ENCODE data around the gene SLC35F3. TPM values are rescaled to one million over a fixed set of nuclear protein-coding genes. Genes with fewer than 3 reads are reported as not detected.
A peak's percentile ranks its signal among the peaks of the same experiment; 100 is the strongest.

SLC35F3 gene
- polyA plus RNA-seq, 1 donor (not counting 4 experiments of a cell fraction or from before 2014, with no cell fraction given), result 13.8 TPM

- FAIRE-seq (peak; percentile 97), DNase-seq (ENCODE audit: low read depth, low spot score) (peak; percentile 95)
- Histone ChIP-seq H3K9me3 (ENCODE audit: control insufficient read depth, low read depth, low read length) (no peaks in the 10 kb centered on the region), H3K4me1 (ENCODE audit: control insufficient read depth, extremely low read depth, insufficient read depth, low read length) (peaks cover 29% of the 10 kb centered on the region), H3K4me2 (ENCODE audit: control insufficient read depth, extremely low read depth, insufficient read depth, low read depth, low read length) (peak overlapping the region; percentile 55), H2AFZ (ENCODE audit: control insufficient read depth, low read length) (no peak overlapping the region), H3K79me2 (ENCODE audit: control insufficient read depth, insufficient read depth, low read length) (peaks cover 8% of the 10 kb centered on the region), H4K20me1 (ENCODE audit: control insufficient read depth, extremely low read depth, insufficient read depth, low read length) (no peaks in the 10 kb centered on the region), H3K4me3 (ENCODE audit: control insufficient read depth in 2 of 3, extremely low read depth in 1 of 3, insufficient read depth in 2 of 3, low read depth in 1 of 3, low read length in 3 of 3) (no peak overlapping the region), H3K9me1 (ENCODE audit: control insufficient read depth, extremely low read depth, insufficient read depth, low read length) (no peaks in the 10 kb centered on the region), H3K27ac (ENCODE audit: control insufficient read depth, insufficient read depth, low read length) (peak overlapping the region; percentile 83), H3K9ac (ENCODE audit: control insufficient read depth, extremely low read depth, insufficient read depth, low read length) (peak overlapping the region; percentile 31), H3K36me3 (ENCODE audit: control insufficient read depth in 2 of 2, extremely low read depth in 1 of 2, insufficient read depth in 2 of 2, low read length in 2 of 2) (no peaks in the 10 kb centered on the region), H3K27me3 (ENCODE audit: control insufficient read depth, extremely low read depth, insufficient read depth, low read length) (no peaks in the 10 kb centered on the region)
- dilution Hi-C loops (cut with MboI; ENCODE audit: extremely low pct_ligation_motif_present, low sequenced_read_pairs), result no loop called here
- TF ChIP-seq CTCF (optimal IDR thresholded peaks at IDR 0.05 in 1 of 3, IDR thresholded peaks at IDR 0.05 in 1 of 3, conservative IDR thresholded peaks at IDR 0.05 in 1 of 3; ENCODE audit: extremely low read depth in 1 of 3, insufficient read depth in 2 of 3, low read length in 3 of 3) (no peak), EZH2 (IDR thresholded peaks at IDR 0.05; ENCODE audit: low read length) (no peak)
Observed at GRCh38 chr1:233993651-233994050, 89.2 kb downstream of the SLC35F3 start.

- Histone ChIP-seq H3K9me3 (ENCODE audit: control insufficient read depth, low read depth, low read length) (no peaks in the 10 kb centered on the region), H2AFZ (ENCODE audit: control insufficient read depth, low read length) (no peak overlapping the region), H3K9me1 (ENCODE audit: control insufficient read depth, extremely low read depth, insufficient read depth, low read length) (no peaks in the 10 kb centered on the region), H3K36me3 (ENCODE audit: control insufficient read depth in 2 of 2, extremely low read depth in 1 of 2, insufficient read depth in 2 of 2, low read length in 2 of 2) (no peaks in the 10 kb centered on the region), H3K79me2 (ENCODE audit: control insufficient read depth, insufficient read depth, low read length) (peaks cover 8% of the 10 kb centered on the region), H3K4me1 (ENCODE audit: control insufficient read depth, extremely low read depth, insufficient read depth, low read length) (peaks cover 33% of the 10 kb centered on the region), H3K4me2 (ENCODE audit: control insufficient read depth, extremely low read depth, insufficient read depth, low read depth, low read length) (peak overlapping the region; percentile 55), H3K9ac (ENCODE audit: control insufficient read depth, extremely low read depth, insufficient read depth, low read length) (peak overlapping the region; percentile 31), H3K4me3 (ENCODE audit: control insufficient read depth in 2 of 3, extremely low read depth in 1 of 3, insufficient read depth in 2 of 3, low read depth in 1 of 3, low read length in 3 of 3) (no peak overlapping the region), H4K20me1 (ENCODE audit: control insufficient read depth, extremely low read depth, insufficient read depth, low read length) (no peaks in the 10 kb centered on the region), H3K27ac (ENCODE audit: control insufficient read depth, insufficient read depth, low read length) (peak overlapping the region; percentile 83), H3K27me3 (ENCODE audit: control insufficient read depth, extremely low read depth, insufficient read depth, low read length) (no peaks in the 10 kb centered on the region)
- TF ChIP-seq EZH2 (IDR thresholded peaks at IDR 0.05; ENCODE audit: low read length), result no peak
- TF ChIP-seq CTCF (optimal IDR thresholded peaks at IDR 0.05 in 1 of 3, IDR thresholded peaks at IDR 0.05 in 1 of 3, conservative IDR thresholded peaks at IDR 0.05 in 1 of 3; ENCODE audit: extremely low read depth in 1 of 3, insufficient read depth in 2 of 3, low read length in 3 of 3), result no peak
- dilution Hi-C loops (cut with MboI; ENCODE audit: extremely low pct_ligation_motif_present, low sequenced_read_pairs), result no loop called here
- FAIRE-seq (no peak), DNase-seq (ENCODE audit: low read depth, low spot score) (no peak)
Observed at GRCh38 chr1:233994112-233994511, 89.6 kb downstream of the SLC35F3 start.
